ENCODE measurements around the gene PFAS.

GRCh38 chr17:8314797-8315763, 66.0 kb downstream of the PFAS start:
- no peak for TF ChIP-seq EZH2 (IDR thresholded peaks at IDR 0.05)
- TF ChIP-seq POLR2A (IDR thresholded peaks at IDR 0.05; ENCODE audit: borderline replicate concordance, extremely low read depth, insufficient read depth, insufficient read length) = no peak
- no peak for TF ChIP-seq CTCF (IDR thresholded peaks at IDR 0.05 in 2 of 3, conservative IDR thresholded peaks at IDR 0.05 in 1 of 3; ENCODE audit: borderline replicate concordance in 1 of 3, insufficient read depth in 1 of 3, low read depth in 2 of 3, low read length in 2 of 3)
- no peak for TF ChIP-seq MAX (IDR thresholded peaks at IDR 0.05)
- no peak for TF ChIP-seq YY1 (IDR thresholded peaks at IDR 0.05; ENCODE audit: extremely low read depth, insufficient replicate concordance, low read depth, low read length)
- no peak for TF ChIP-seq JUND (IDR thresholded peaks at IDR 0.05)

All from HCT116 (cell line).